HEK293T (cell line): ENCODE data around the gene MLN.

Experiments used
- CTCF ChIA-PET: fragments of 350-600 bp; formaldehyde crosslinking; extraction: SDS; loops from one replicate; lab custom pipeline; 2021; ENCODE audit warnings: antibody characterized with exemption, inconsistent platforms; lab: Yijun Ruan, JAX
- POLR2A ChIA-PET: fragments of 350-600 bp; formaldehyde crosslinking; extraction: SDS; loops from one replicate; lab custom pipeline; 2020; ENCODE audit warnings: antibody characterized with exemption, inconsistent platforms; lab: Yijun Ruan, JAX
- DNase-seq: peaks from one replicate; pipeline ENCODE4 v3.0.0; 2012; ENCODE audit warnings: mixed read lengths; ENCODE audit errors: extremely low spot score
- ARNT ChIP-seq: fragments of 450-650 bp; IDR thresholded peaks from 2 replicates; pipeline ENCODE4 v1.6.1; 2017; ENCODE audit warnings: mild to moderate bottlenecking
- BHLHE40 ChIP-seq: fragments of 450-650 bp; IDR thresholded peaks from 2 replicates; pipeline ENCODE4 v1.6.1; 2016; ENCODE audit warnings: mild to moderate bottlenecking, moderate library complexity, borderline replicate concordance
- CTBP1 ChIP-seq: fragments of 450-650 bp; IDR thresholded peaks from 2 replicates; pipeline ENCODE4 v1.6.1; 2016; ENCODE audit warnings: borderline replicate concordance
- ELF4 ChIP-seq: fragments of 450-650 bp; IDR thresholded peaks from 2 replicates; pipeline ENCODE4 v1.6.1; 2017; ENCODE audit warnings: antibody characterized with exemption
- FOXA1 ChIP-seq: fragments of 450-650 bp; IDR thresholded peaks from 2 replicates; pipeline ENCODE4 v1.6.1; 2016; ENCODE audit warnings: mild to moderate bottlenecking
- FOXM1 ChIP-seq: fragments of 450-650 bp; IDR thresholded peaks from 2 replicates; pipeline ENCODE4 v1.6.1; 2017; ENCODE audit warnings: mild to moderate bottlenecking, borderline replicate concordance
- HDGF ChIP-seq: fragments of 450-650 bp; IDR thresholded peaks from 2 replicates; pipeline ENCODE4 v1.6.1; 2017; ENCODE audit warnings: antibody characterized with exemption, borderline replicate concordance
- L3MBTL2 ChIP-seq: fragments of 450-650 bp; conservative IDR thresholded peaks from 2 replicates; pipeline ENCODE4 v1.6.1; 2016; ENCODE audit warnings: mild to moderate bottlenecking
- LEF1 ChIP-seq: fragments of 450-650 bp; IDR thresholded peaks from 2 replicates; pipeline ENCODE4 v1.6.1; 2017; ENCODE audit warnings: mild to moderate bottlenecking, borderline replicate concordance
- NFRKB ChIP-seq: fragments of 450-650 bp; IDR thresholded peaks from 2 replicates; pipeline ENCODE4 v1.6.1; 2016; ENCODE audit warnings: mild to moderate bottlenecking, moderate library complexity
- PKNOX1 ChIP-seq: fragments of 450-650 bp; IDR thresholded peaks from 2 replicates; pipeline ENCODE4 v1.6.1; 2016
- SP1 ChIP-seq: fragments of 450-650 bp; IDR thresholded peaks from 2 replicates; pipeline ENCODE4 v1.6.1; 2017
- SUZ12 ChIP-seq: fragments of 450-650 bp; IDR thresholded peaks from 2 replicates; pipeline ENCODE4 v1.6.1; 2016; ENCODE audit warnings: mild to moderate bottlenecking
- TARDBP ChIP-seq: fragments of 450-650 bp; IDR thresholded peaks from 2 replicates; pipeline ENCODE4 v1.6.1; 2016
- ZNF384 ChIP-seq: fragments of 450-650 bp; IDR thresholded peaks from 2 replicates; pipeline ENCODE4 v1.6.1; 2016

Gene MLN

DNA sequence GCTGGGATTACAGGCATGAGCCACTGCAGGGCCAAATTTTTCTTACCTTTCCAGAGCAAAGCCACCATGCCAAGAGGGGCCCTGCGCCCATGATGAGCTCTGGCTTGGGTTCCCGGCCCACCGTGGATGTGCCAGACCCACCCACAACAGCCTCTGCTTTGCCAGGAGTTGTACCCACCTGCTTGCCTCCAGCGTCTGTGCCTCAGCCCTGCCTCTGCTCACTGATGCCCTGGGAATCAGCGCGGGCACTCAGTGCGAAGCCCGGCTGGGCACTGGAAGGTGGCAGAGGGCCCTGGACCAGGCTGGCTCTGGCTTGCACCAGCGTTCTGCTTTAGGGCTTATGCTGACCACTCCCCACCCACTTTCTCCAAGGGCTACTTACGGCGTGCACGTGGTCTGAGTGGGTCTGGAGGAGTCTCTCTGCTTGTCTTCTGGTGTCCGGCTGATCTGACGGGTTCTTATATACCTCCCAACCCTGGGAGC lies at the start of gene MLN:
MLN (minus strand) TSS at position 433 of the 483 bp plus-strand sequence. CDS start 2,840 bp downstream, outside the sequence.
- no peak for DNase-seq
- ChIA-PET CTCF (no interaction called here), POLR2A (interaction anchor here (1.2 kb wide), 1 partner anchor 18 kb away, joined by 3 read pairs; no protein-coding TSS in a partner anchor)
- no peak for TF ChIP-seq PKNOX1
- no peak for TF ChIP-seq TARDBP
- TF ChIP-seq ARNT, result no peak
- TF ChIP-seq CTBP1, result no peak
- no peak for TF ChIP-seq ELF4
- no peak for TF ChIP-seq FOXA1
- no peak for TF ChIP-seq HDGF

DNA sequence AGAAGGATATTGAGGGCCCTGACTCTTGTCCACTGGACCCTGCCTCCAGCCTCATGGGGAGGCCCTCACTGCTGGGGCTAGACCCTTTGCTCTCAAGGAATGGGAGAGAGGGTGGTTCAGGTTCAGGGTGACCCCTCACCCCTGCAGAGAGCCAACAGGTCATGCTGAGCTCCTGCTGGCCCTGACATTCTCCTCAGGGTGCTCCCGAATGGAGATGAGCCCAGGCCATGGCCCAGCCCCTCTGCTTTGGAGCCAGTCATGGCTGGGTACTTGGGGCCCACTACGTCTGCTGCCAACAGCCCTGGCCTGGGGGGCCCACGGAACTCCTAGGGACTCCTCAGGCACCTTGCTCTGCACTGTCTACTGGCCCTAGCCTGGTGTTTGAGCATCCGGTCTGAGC lies 49.2 kb upstream of the MLN start:
- no peak for DNase-seq
- TF ChIP-seq FOXM1, result no peak
- TF ChIP-seq PKNOX1, result no peak
- no peak for TF ChIP-seq BHLHE40
- TF ChIP-seq ARNT, result no peak
- no peak for TF ChIP-seq LEF1
- no peak for TF ChIP-seq L3MBTL2
- no peak for TF ChIP-seq ELF4
- no peak for TF ChIP-seq TARDBP
- TF ChIP-seq CTBP1, result no peak
- no peak for TF ChIP-seq SUZ12
- no peak for TF ChIP-seq NFRKB
- TF ChIP-seq ZNF384, result no peak
- POLR2A ChIA-PET, result no interaction called here
- CTCF ChIA-PET, result no interaction called here

- ChIA-PET CTCF (no interaction called here), POLR2A (no interaction called here)
- TF ChIP-seq CTBP1 (no peak), ARNT (no peak), SUZ12 (no peak), ZNF384 (no peak), FOXM1 (no peak), TARDBP (no peak), BHLHE40 (no peak), NFRKB (no peak), L3MBTL2 (no peak), ELF4 (no peak)
- DNase-seq, result peak; percentile 54
These were observed 48.2 kb upstream of the MLN start for GRCh38 chr6:33851959-33852358.

- POLR2A ChIA-PET, result no interaction called here
- CTCF ChIA-PET, result no interaction called here
- no peak for DNase-seq
- no peak for TF ChIP-seq ELF4
- no peak for TF ChIP-seq HDGF
- no peak for TF ChIP-seq TARDBP
- 0 out of 2 replicates have a peak, but pooled peaks have one; percentile 44 for TF ChIP-seq PKNOX1
- TF ChIP-seq NFRKB, result no peak
- no peak for TF ChIP-seq SP1
These were observed 47.2 kb upstream of the MLN start for GRCh38 chr6:33850869-33851541.

GRCh38 chr6:33850296-33850695 lies 46.5 kb upstream of the MLN start:
- CTCF ChIA-PET, result interaction anchor here (1.4 kb wide), 1 partner anchor 177 kb away, joined by 9 read pairs; no protein-coding TSS in a partner anchor

More at GRCh38 chr6:33850296-33850695, 46.5 kb upstream of the MLN start:
- TF ChIP-seq ZNF384 (no peak), LEF1 (no peak), TARDBP (no peak), L3MBTL2 (no peak), PKNOX1 (no peak), FOXM1 (no peak), CTBP1 (no peak), ARNT (no peak)
- no peak for DNase-seq
- POLR2A ChIA-PET, result no interaction called here
